HG02981 (cell line): ENCODE data around the gene ARHGEF11.

Experiments
- ATAC-seq: cut with Tn5 transposase; IDR thresholded peaks from one replicate; pipeline ENCODE4 v1.9.1; 2021; ENCODE audit warnings: mild to moderate bottlenecking, moderate library complexity; ENCODE audit not compliant: unreplicated experiment

The ARHGEF11 gene

GRCh38 chr1:156956333-156956732 lies 89.2 kb downstream of the ARHGEF11 start:
- ATAC-seq: no peak

- ATAC-seq: no peak
These were observed 92.0 kb downstream of the ARHGEF11 start for GRCh38 chr1:156953571-156953970.

GRCh38 chr1:156951371-156951770 lies 94.2 kb downstream of the ARHGEF11 start:
- ATAC-seq: no peak

GRCh38 chr1:156949127-156949526 lies 96.4 kb downstream of the ARHGEF11 start:
- no peak for ATAC-seq

GRCh38 chr1:156948708-156949107 lies 96.8 kb downstream of the ARHGEF11 start:
- ATAC-seq: no peak

GRCh38 chr1:156947818-156948525 lies 97.6 kb downstream of the ARHGEF11 start:
- ATAC-seq: no peak

- ATAC-seq: no peak
These were observed 98.4 kb downstream of the ARHGEF11 start for GRCh38 chr1:156947127-156947526.

GRCh38 chr1:156945881-156946661 lies 99.5 kb downstream of the ARHGEF11 start:
- no peak for ATAC-seq

- no peak for ATAC-seq
These were observed 100.7 kb downstream of the ARHGEF11 start for GRCh38 chr1:156944848-156945247.

- no peak for ATAC-seq
These were observed 101.3 kb downstream of the ARHGEF11 start for GRCh38 chr1:156944268-156944667.

- ATAC-seq: no peak
These were observed 101.8 kb downstream of the ARHGEF11 start for GRCh38 chr1:156943756-156944155.

- ATAC-seq: no peak
These were observed 103.0 kb downstream of the ARHGEF11 start for GRCh38 chr1:156942576-156942975.

GRCh38 chr1:156942176-156942575 lies 103.4 kb downstream of the ARHGEF11 start:
- ATAC-seq: no peak

- ATAC-seq: no peak
These were observed 103.9 kb downstream of the ARHGEF11 start for GRCh38 chr1:156941675-156942074.

- ATAC-seq: no peak
These were observed 105.7 kb downstream of the ARHGEF11 start for GRCh38 chr1:156939786-156940334.

GRCh38 chr1:156938813-156939212 lies 106.7 kb downstream of the ARHGEF11 start:
- no peak for ATAC-seq

- no peak for ATAC-seq
These were observed 107.7 kb downstream of the ARHGEF11 start for GRCh38 chr1:156937883-156938282.

GRCh38 chr1:156936721-156937220 lies 108.8 kb downstream of the ARHGEF11 start:
- no peak for ATAC-seq

- ATAC-seq: no peak
These were observed 109.4 kb downstream of the ARHGEF11 start for GRCh38 chr1:156936191-156936590.

- no peak for ATAC-seq
These were observed 109.9 kb downstream of the ARHGEF11 start for GRCh38 chr1:156935505-156936128.

- ATAC-seq: no peak
These were observed 112.4 kb downstream of the ARHGEF11 start for GRCh38 chr1:156933136-156933535.
